Neural cell (in vitro differentiated cells): ENCODE measurements around the gene ACVR1B. TPM values are rescaled to one million over a fixed set of nuclear protein-coding genes. Genes with fewer than 3 reads are reported as not detected.

Experiments used
- H2AFZ ChIP-seq: fragments of 200-600, 300-800 bp; sonication (generic), shearing (Covaris generic); 2 replicates; pipeline ENCODE4 v1.6.0; 2014; ENCODE audit warnings: low read depth, mild to moderate bottlenecking, antibody characterized with exemption, low read length, moderate library complexity
- H3F3A ChIP-seq: fragments of 200-600 bp; shearing (Covaris generic); 2 replicates; pipeline ENCODE4 v1.6.1; 2016; ENCODE audit warnings: mild to moderate bottlenecking, moderate library complexity, mixed read lengths, antibody characterized with exemption, low read length; ENCODE audit not compliant: insufficient read depth, poor library complexity, severe bottlenecking
- H3K27ac ChIP-seq: fragments of 200-600, 300-800 bp; sonication (generic), shearing (Covaris generic); 2 replicates; pipeline ENCODE4 v1.5.1; 2014; ENCODE audit warnings: mild to moderate bottlenecking, low read length, moderate library complexity
- H3K27me3 ChIP-seq: fragments of 300-800, 200-600 bp; sonication (generic), shearing (Covaris generic); 2 replicates; pipeline ENCODE4 v1.6.0; 2014; ENCODE audit warnings: mild to moderate bottlenecking, low read depth, low read length, moderate library complexity; ENCODE audit not compliant: insufficient read depth
- H3K36me3 ChIP-seq: fragments of 300-800, 200-600 bp; sonication (generic), shearing (Covaris generic); 2 replicates; pipeline ENCODE4 v1.5.1; 2014; ENCODE audit warnings: mild to moderate bottlenecking, antibody characterized with exemption, low read length, moderate library complexity; ENCODE audit not compliant: insufficient read depth
- H3K4me2 ChIP-seq: fragments of 300-800, 200-600 bp; sonication (generic), shearing (Covaris generic); 2 replicates; pipeline ENCODE4 v1.6.0; 2014; ENCODE audit warnings: mild to moderate bottlenecking, low read length
- H3K4me3 ChIP-seq: fragments of 300-800, 200-600 bp; sonication (generic), shearing (Covaris generic); 2 replicates; pipeline ENCODE4 v1.5.1; 2014; ENCODE audit warnings: mild to moderate bottlenecking, low read length, moderate library complexity
- H3K79me2 ChIP-seq: fragments of 200-600 bp; shearing (Covaris generic); replicated peaks from 2 replicates; pipeline ENCODE4 v1.6.0; 2014; ENCODE audit warnings: mild to moderate bottlenecking, low read length, moderate library complexity; ENCODE audit not compliant: insufficient read depth
- H3K9ac ChIP-seq: fragments of 300-800, 200-600 bp; sonication (generic), shearing (Covaris generic); 2 replicates; pipeline ENCODE4 v1.6.1; 2016; ENCODE audit warnings: mild to moderate bottlenecking, low read length, mixed read lengths
- H3K9me2 ChIP-seq: fragments of 200-600 bp; shearing (Covaris generic); 2 replicates; pipeline ENCODE4 v1.6.1; 2016; ENCODE audit warnings: mild to moderate bottlenecking, low read length, mixed read lengths; ENCODE audit not compliant: insufficient read depth
- H3K9me3 ChIP-seq: fragments of 200-600, 300-800 bp; sonication (generic), shearing (Covaris generic); 2 replicates; pipeline ENCODE4 v1.6.1; 2016; ENCODE audit warnings: mild to moderate bottlenecking, mixed run types, low read length, moderate library complexity, mixed read lengths
- H4K20me1 ChIP-seq: fragments of 200-600 bp; shearing (Covaris generic); 2 replicates; pipeline ENCODE4 v1.6.1; 2016; ENCODE audit warnings: mild to moderate bottlenecking, mixed run types; ENCODE audit not compliant: insufficient read depth
- CTCF ChIP-seq: fragments of 450-650 bp; IDR thresholded peaks from 2 replicates; pipeline ENCODE4 v1.5.1; 2014; ENCODE audit warnings: antibody characterized with exemption, mild to moderate bottlenecking, moderate library complexity; ENCODE audit not compliant: poor library complexity, severe bottlenecking
- EP300 ChIP-seq: fragments of 450-650 bp; conservative IDR thresholded peaks from 2 replicates; pipeline ENCODE4 v1.6.1; 2014; ENCODE audit warnings: antibody characterized with exemption, mild to moderate bottlenecking, moderate library complexity; ENCODE audit not compliant: poor library complexity, severe bottlenecking
- EZH2 ChIP-seq: fragments of 200-600, 300-800 bp; shearing (Covaris generic), sonication (generic); IDR thresholded peaks from 2 replicates; pipeline ENCODE4 v1.6.1; 2014; ENCODE audit warnings: antibody characterized with exemption, low read length, borderline replicate concordance, mild to moderate bottlenecking; ENCODE audit not compliant: insufficient read depth, poor library complexity, severe bottlenecking
- MXI1 ChIP-seq: fragments of 450-650 bp; conservative IDR thresholded peaks from 2 replicates; pipeline ENCODE4 v1.6.1; 2014; ENCODE audit warnings: antibody characterized with exemption, mild to moderate bottlenecking; ENCODE audit not compliant: poor library complexity, severe bottlenecking
- POLR2AphosphoS5 ChIP-seq: IDR thresholded peaks from 2 replicates; pipeline ENCODE4 v1.6.1; 2012
- REST ChIP-seq: IDR thresholded peaks from 2 replicates; pipeline ENCODE4 v1.6.1; 2012; ENCODE audit warnings: borderline replicate concordance
- TAF1 ChIP-seq: IDR thresholded peaks from 2 replicates; pipeline ENCODE4 v1.6.1; 2012; ENCODE audit warnings: low read depth
- polyA plus RNA-seq: library from polyadenylated mRNA; depleted of rRNA; stranded (reverse); fragments of >200 nt; gene quantifications from 2 replicates; pipeline ENCODE4 v1.2.3, GENCODE V29; 2014

Gene ACVR1B
- polyA plus RNA-seq, 1 donor from 2014 or later, result 47.2 TPM

- TF ChIP-seq CTCF (no peak), TAF1 (no peak)
These were observed 84.4 kb downstream of the ACVR1B start (continued) for GRCh38 chr12:52035926-52036325.

- Histone ChIP-seq H3K27ac (peak overlapping the region; percentile 47), H3K9ac (peak overlapping the region; percentile 90), H3K9me2 (no peaks in the 10 kb centered on the region), H4K20me1 (no peaks in the 10 kb centered on the region), H2AFZ (no peak overlapping the region), H3K27me3 (no peaks in the 10 kb centered on the region), H3K9me3 (no peaks in the 10 kb centered on the region), H3K79me2 (no peaks in the 10 kb centered on the region), H3K36me3 (no peaks in the 10 kb centered on the region), H3K4me2 (no peak overlapping the region), H3K4me3 (peak overlapping the region; percentile 62), H3F3A (no peaks in the 10 kb centered on the region)
- no peak for TF ChIP-seq CTCF
- peak; percentile 21 for TF ChIP-seq MXI1
- peak; percentile 41 for TF ChIP-seq EP300
- TF ChIP-seq EZH2, result no peak
- TF ChIP-seq REST, result no peak
These were observed 85.2 kb downstream of the ACVR1B start for GRCh38 chr12:52036587-52037171.

GRCh38 chr12:52037248-52037861 lies 85.9 kb downstream of the ACVR1B start:
- H3K9ac ChIP-seq, result peak overlapping the region; percentile 90
- no peaks in the 10 kb centered on the region for H3K27me3 ChIP-seq
- H2AFZ ChIP-seq, result peak overlapping the region; percentile 40
- no peaks in the 10 kb centered on the region for H3F3A ChIP-seq
- peak overlapping the region; percentile 86 for H3K4me3 ChIP-seq
- TF ChIP-seq CTCF (peak; percentile 32), POLR2AphosphoS5 (peak; percentile 42), MXI1 (peak; percentile 31), REST (peak; percentile 71), TAF1 (no peak)
- H3K4me2 ChIP-seq, result peak overlapping the region; percentile 59
- H3K79me2 ChIP-seq, result no peaks in the 10 kb centered on the region
- no peaks in the 10 kb centered on the region for H3K9me3 ChIP-seq
- H3K36me3 ChIP-seq, result no peaks in the 10 kb centered on the region
- H3K9me2 ChIP-seq, result no peaks in the 10 kb centered on the region
- H4K20me1 ChIP-seq, result no peaks in the 10 kb centered on the region
- peak overlapping the region; percentile 37 for H3K27ac ChIP-seq
